ENCODE data around the gene RPL13.

Gene RPL13

GRCh38 chr16:89547291-89547690 lies 13.2 kb upstream of the RPL13 start:
- no peak overlapping the region for H3K27ac ChIP-seq
- POLR2A ChIA-PET (ENCODE audit: low non-redundant PET), result no interaction called here
- TF ChIP-seq CTCF (conservative IDR thresholded peaks at IDR 0.05; ENCODE audit: low read depth), result no peak
- CTCF ChIA-PET, result no interaction called here
- DNase-seq (ENCODE audit: low spot score), result no peak

GRCh38 chr16:89547860-89548259 lies 12.6 kb upstream of the RPL13 start:
- no peak for TF ChIP-seq CTCF (conservative IDR thresholded peaks at IDR 0.05; ENCODE audit: low read depth)
- ChIA-PET CTCF (no interaction called here), POLR2A (ENCODE audit: low non-redundant PET) (no interaction called here)
- H3K27ac ChIP-seq, result no peak overlapping the region
- no peak for DNase-seq (ENCODE audit: low spot score)

GRCh38 chr16:89548344-89549006 lies 12.0 kb upstream of the RPL13 start:
- CTCF ChIA-PET, result no interaction called here
- TF ChIP-seq CTCF (conservative IDR thresholded peaks at IDR 0.05; ENCODE audit: low read depth), result no peak
- H3K27ac ChIP-seq, result peak overlapping the region; percentile 16; the same call in 1 of the 2 replicates
- POLR2A ChIA-PET (ENCODE audit: low non-redundant PET), result no interaction called here
- no peak for DNase-seq (ENCODE audit: low spot score)

DNA sequence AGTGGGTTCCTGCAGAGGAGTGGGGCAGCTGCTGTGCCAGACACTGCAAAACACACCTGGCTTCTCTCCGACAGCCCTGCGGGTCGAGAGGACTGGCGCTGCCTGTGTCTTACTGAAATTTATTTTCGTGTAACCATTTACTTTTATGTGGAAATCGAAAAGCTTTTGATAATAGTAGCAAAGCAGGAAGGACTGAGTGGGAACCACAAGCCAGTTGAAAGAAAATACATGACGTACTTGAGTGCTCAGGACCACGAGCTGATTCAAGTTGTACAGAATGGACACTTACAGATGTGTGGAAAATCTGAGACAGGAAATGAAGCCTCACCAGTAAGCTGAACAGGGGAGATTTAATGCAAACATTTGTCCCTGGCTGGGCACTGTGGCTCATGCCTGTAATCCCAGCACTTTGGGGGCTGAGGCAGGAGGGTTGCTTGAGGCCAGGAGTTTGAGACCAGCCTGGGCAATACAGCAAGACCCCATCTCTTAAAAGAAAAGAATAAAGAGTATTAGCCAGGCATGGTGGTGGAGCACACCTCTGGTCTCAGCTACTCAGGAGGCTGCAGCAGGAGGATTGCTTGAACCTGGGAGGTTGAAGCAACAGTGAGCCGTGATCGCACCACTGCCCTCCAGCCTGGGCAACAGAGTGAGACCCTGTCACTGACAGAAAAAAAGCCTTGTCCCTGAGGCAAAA lies 11.3 kb upstream of the RPL13 start:
- H3K27ac ChIP-seq, result peak overlapping the region; percentile 16
- ChIA-PET CTCF (no interaction called here), POLR2A (ENCODE audit: low non-redundant PET) (no interaction called here)
- DNase-seq (ENCODE audit: low spot score), result no peak
- no peak for TF ChIP-seq CTCF (conservative IDR thresholded peaks at IDR 0.05; ENCODE audit: low read depth)

DNA sequence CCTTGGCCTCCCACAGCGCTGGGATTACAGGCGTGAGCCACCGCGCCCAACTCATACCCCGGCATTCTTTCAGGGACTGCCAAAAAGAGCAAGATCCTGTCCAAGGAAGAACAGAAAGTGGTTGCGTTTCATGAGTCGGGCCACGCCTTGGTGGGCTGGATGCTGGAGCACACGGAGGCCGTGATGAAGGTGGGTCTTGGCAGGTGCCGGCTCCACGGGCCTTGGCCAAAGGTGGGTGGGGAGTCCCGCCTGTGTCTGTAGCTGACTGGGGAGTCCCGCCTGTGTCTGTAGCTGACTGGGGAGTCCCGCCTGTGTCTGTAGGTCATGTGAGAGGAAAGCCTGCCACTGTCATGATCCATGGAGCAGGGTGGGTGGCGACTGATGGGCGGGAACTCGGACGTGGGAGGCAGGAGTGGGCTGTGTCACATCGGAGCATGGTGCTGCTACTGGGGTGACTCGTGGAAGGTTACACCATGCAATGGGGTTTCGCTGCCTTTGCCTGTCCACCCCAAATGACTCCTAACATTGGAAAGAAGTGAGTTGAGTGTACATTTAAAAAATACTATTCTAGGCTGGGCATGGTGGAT lies 10.0 kb upstream of the RPL13 start:
- no peak for DNase-seq (ENCODE audit: low spot score)
- TF ChIP-seq CTCF (conservative IDR thresholded peaks at IDR 0.05; ENCODE audit: low read depth), result no peak
- CTCF ChIA-PET, result no interaction called here
- peak overlapping the region; percentile 16; the same call in 1 of the 2 replicates for H3K27ac ChIP-seq
- POLR2A ChIA-PET (ENCODE audit: low non-redundant PET), result no interaction called here

DNA sequence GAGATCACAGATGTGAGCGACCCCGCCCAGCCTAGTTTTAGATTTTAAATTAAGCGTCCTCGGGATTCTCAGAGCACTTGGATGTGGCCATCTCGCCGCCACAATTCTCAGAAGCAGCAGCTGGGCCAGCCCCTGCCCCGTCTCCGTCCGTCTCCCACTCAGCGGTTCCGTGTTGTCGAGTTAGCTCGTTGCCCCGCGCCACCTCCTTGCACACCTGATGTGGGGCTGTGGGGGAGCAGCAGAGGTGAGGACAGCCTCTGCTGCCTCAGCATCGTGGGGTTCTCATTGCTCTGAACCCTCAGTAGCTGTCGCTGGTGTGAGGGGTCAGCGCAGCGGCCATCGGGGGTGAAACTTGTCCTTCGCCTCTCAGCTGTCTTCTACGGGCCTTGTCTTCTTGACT lies 8.2 kb upstream of the RPL13 start:
- ChIA-PET POLR2A (ENCODE audit: low non-redundant PET) (no interaction called here), CTCF (no interaction called here)
- no peak for DNase-seq (ENCODE audit: low spot score)
- H3K27ac ChIP-seq, result no peak overlapping the region; the same call in 1 of the 2 replicates
- no peak for TF ChIP-seq CTCF (conservative IDR thresholded peaks at IDR 0.05; ENCODE audit: low read depth)
